ENCODE data around the gene RHEBL1. TPM values are rescaled to one million over a fixed set of nuclear protein-coding genes. Genes with fewer than 3 reads are reported as not detected.
A peak's percentile ranks its signal among the peaks of the same experiment; 100 is the strongest.
"Not testable (repeated sequence)": the region's sequence is repeated elsewhere in the genome, so short reads cannot be mapped to it uniquely, and the experiment has no call there.

Gene RHEBL1
- total RNA-seq, 2 donors from 2014 or later = not detected

- ATAC-seq (no peak), DNase-seq (no peak)
- intact Hi-C loops (cut with DNase I, micrococcal nuclease) = no loop called here
These were observed 21.5 kb upstream of the RHEBL1 start for GRCh38 chr12:49091056-49091835.

DNA sequence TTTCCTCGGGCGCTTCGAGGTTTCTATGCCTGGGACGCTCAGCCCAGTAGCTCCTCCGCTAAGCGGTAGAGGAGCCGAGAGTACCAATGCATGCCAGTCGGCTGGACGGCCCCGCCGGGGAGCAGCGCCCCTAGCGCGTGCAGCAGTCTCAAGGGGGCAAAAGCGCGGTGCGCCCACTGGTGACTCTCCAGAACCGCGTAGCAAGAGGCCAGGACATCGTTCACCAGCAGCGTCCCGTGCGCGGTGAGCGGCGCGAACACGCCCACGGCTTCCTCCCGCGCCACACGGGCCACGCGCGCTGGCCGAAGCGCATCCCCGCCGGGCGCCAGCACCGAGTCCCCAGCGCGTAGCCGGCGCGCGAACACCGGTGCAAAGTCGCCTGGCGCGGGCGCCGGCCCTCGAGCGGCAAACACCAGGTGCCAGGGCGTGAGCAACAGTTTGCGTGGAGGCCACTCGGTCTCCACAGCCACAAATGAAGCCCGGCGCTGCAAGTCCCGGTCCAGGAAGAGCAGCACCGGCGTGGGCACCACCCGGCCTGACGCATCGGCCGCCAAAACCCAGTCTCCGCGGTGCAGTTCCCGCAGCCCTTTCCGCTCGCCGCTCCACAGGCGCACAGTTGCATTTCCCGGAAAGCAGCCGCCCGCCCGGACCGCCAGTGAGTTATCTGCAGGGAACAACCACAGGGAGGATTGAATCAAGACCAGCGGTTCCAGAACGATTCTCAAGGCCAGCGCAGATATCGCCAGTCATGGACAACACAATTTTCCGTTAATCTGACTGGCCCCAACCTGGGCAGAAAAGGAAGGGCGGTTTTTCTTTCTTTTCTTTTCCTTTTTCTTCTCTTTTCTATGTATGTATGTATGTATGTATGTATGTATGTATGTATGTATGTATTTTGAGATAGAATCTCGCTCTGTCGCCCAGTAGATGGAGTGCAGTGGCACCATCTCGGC, 20.3 kb upstream of the RHEBL1 start:
- DNase-seq (peak in 1 of 2 donors; percentile 42), ATAC-seq (no peak)
- intact Hi-C loops (cut with DNase I, micrococcal nuclease) = loop anchor here in 1 of 2 donors (5.0 to 10.0 kb wide), 2 partner anchors 32 to 145 kb away; no protein-coding TSS in a partner anchor

DNA sequence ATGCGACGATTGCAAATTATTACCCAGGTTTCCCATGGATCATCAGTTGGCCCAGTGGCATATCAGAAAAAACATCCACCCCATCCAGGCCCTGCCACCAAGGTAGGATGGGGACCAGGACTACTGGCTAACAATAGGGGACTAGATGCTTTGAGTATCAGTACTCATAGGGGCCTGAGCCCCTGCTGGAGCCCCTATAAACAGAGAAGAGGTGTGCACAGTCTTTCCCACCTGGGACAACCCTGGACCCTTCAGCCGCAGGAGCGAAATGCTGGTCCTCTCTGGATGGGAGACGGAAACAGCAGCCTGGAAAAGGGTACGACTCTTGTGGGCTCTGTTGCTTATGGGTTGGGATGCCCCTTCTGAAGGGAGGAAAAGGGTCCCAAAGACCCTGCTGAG, 19.2 kb upstream of the RHEBL1 start:
- intact Hi-C loops (cut with DNase I, micrococcal nuclease) = loop anchor here in 1 of 2 donors (5.0 to 10.0 kb wide), 2 partner anchors 33 to 146 kb away; no protein-coding TSS in a partner anchor
- DNase-seq (no peak), ATAC-seq (no peak)

DNA sequence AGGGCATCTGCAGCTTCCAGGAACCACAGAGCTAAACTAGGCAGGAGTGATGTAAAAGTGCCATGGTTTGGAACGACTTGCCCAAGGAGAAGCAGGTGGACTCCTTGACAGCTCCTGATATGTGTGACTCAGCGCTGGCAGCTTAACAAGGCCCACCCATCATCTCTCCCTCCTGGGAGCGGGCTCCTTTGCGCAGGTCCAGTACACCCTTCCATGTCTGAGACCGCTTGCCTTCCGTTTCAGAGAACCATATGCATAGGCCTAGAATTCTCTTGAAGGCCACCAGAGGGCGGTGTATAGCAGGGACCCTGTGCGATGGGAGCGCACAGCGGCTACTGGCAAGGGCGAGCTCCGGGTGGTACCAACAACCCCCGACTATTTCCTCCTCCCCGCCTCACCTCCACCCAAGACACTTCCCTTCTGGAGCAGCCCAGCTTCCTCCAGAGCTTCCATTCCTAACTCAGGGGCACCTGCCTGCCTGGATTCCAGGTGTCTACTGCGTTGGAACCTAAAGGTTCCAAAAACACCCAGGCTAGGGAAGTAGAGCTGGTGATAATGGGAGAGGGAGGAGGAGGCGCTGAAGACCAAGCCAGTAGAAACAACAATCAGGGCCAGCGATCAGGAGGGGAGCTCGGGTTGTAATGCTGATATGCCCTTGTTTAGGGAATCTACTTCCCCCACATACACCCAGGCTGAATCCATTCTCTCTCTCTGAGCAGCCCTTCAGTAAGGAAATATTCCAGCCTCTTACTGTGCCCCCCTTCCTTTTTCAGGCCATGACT, 18.6 kb upstream of the RHEBL1 start:
- intact Hi-C loops (cut with DNase I, micrococcal nuclease) = loop anchor here in 1 of 2 donors (5.0 to 10.0 kb wide), 2 partner anchors 34 to 146 kb away; no protein-coding TSS in a partner anchor
- DNase-seq (peak; percentile 66 to 73), ATAC-seq (peak; percentile 93)

- no peak for DNase-seq
- no peak for ATAC-seq
- intact Hi-C loops (cut with DNase I, micrococcal nuclease) = loop anchor here in 1 of 2 donors (5.0 to 10.0 kb wide), 2 partner anchors 36 to 149 kb away; no protein-coding TSS in a partner anchor
These were observed 16.3 kb upstream of the RHEBL1 start for GRCh38 chr12:49086116-49086515.

- intact Hi-C loops (cut with DNase I, micrococcal nuclease) = loop anchor here in 1 of 2 donors (10.0 kb wide), 1 partner anchor 150 kb away; no protein-coding TSS in a partner anchor
- DNase-seq (no peak), ATAC-seq (no peak)
These were observed 14.7 kb upstream of the RHEBL1 start for GRCh38 chr12:49084438-49084837.

- intact Hi-C loops (cut with DNase I, micrococcal nuclease) = loop anchor here in 1 of 2 donors (10.0 kb wide), 1 partner anchor 155 kb away; no protein-coding TSS in a partner anchor
- DNase-seq (no peak), ATAC-seq (no peak)
These were observed 10.0 kb upstream of the RHEBL1 start for GRCh38 chr12:49079793-49080192.

DNA sequence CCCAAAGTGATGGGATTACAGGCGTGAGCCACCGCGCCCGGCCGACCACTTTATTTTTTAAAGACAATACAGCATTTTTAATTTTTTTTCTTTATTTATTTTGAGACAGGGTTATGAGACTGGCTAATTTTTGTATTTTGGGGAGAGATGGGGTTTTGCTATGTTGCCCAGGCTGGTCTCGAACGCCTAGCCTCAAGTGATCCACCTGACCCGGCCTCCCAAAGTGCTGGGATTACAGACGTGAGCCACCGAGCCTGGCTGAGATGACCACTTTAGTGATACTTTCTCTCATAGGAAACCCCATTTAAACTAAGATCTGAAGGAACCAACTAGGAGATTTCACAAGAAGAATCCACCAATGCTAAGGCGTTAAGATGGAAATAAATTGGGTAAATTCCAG, 1.2 kb upstream of the RHEBL1 start:
- no peak for ATAC-seq
- intact Hi-C loops (cut with DNase I, micrococcal nuclease) = no loop called here
- no peak for DNase-seq

GRCh38 chr12:49068879-49069506, 786 bp downstream of the RHEBL1 start:
- peak in 1 of 2 donors; percentile 38 for DNase-seq
- ATAC-seq = no peak
- intact Hi-C loops (cut with DNase I, micrococcal nuclease) = no loop called here

DNA sequence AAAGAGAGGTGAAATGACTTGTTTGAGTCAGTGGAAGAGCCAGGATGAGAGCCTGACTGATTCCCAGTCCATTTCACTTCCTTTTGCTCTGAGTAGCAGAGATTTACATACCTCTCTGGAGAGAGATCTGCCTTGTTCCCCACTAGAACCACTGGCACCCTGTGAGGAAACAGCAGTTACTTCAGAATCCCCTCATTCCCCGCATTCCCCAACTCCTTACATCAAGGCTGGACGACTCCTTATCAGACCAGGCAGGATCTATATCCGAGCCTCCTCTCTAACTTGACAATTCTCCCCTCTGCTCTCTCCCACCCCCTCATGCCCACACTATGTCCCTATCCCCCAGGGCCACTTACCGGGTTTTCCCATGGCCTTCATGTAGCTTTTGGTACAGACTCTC, 3.7 kb downstream of the RHEBL1 start:
- intact Hi-C loops (cut with DNase I, micrococcal nuclease) = no loop called here
- DNase-seq (no peak), ATAC-seq (no peak)

DNA sequence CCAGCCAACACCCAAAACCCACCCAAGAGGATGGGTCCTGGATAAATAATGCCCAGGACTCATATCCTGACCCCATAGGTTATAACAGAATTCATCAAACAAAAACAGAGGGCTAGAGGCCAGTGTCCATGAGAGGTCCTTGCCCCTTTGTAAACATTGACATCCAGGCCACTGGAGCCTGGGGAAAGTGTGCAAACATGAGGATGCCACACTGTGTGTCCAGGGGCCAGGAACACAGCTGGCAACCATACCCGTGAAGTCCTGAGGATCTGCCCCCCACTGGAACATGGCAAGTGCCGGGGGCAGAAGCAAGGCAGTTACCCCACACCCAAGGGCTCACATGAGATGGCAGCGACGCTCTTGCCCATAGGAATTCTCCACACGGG, 5.0 kb downstream of the RHEBL1 start:
- intact Hi-C loops (cut with DNase I, micrococcal nuclease) = no loop called here
- ATAC-seq (no peak), DNase-seq (no peak)

DNA sequence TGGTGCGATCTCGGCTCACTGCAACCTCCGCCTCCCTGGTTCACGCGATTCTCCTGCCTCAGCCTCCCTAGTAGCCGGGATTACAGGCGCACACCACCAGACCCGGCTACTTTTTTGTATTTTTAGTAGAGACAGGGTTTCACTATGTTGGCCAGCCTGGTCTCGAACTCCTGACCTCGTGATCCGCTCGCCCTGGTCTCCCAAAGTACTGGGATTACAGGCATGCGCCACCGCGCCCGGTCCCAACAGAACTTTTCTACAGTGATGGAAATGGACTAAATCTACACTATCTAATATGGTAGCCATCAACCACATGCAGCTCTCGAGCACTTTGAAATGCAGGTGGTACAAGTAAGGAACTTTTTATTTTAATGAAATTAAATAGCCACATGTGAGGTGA, 7.9 kb downstream of the RHEBL1 start:
- DNase-seq; ATAC-seq; intact Hi-C loops (cut with DNase I, micrococcal nuclease): not testable (repeated sequence)

DNA sequence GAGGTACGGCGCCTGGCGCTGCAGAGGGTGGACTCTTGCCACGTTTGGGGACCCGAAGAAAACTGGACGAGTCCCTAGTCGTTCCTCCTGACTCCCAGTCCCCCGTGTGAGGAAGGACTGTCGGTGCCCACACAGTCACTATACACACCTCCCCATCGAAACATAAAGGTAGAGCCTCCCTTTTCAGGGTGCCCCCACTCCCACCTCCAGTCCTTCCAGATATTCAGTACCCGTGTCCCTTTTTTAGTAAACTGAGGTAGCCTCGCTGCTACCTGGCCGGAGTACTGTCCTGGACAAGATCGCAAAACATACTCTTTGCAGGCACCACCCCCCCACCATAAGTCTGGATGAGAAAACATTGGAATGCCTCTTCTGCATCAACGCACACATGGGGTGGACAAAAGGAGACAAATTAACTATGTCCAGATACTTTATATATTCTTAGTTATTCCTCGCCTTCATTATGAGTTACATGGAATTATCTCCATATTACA, 8.6 kb downstream of the RHEBL1 start:
- ATAC-seq (no peak), DNase-seq (no peak)
- intact Hi-C loops (cut with DNase I, micrococcal nuclease) = no loop called here

DNA sequence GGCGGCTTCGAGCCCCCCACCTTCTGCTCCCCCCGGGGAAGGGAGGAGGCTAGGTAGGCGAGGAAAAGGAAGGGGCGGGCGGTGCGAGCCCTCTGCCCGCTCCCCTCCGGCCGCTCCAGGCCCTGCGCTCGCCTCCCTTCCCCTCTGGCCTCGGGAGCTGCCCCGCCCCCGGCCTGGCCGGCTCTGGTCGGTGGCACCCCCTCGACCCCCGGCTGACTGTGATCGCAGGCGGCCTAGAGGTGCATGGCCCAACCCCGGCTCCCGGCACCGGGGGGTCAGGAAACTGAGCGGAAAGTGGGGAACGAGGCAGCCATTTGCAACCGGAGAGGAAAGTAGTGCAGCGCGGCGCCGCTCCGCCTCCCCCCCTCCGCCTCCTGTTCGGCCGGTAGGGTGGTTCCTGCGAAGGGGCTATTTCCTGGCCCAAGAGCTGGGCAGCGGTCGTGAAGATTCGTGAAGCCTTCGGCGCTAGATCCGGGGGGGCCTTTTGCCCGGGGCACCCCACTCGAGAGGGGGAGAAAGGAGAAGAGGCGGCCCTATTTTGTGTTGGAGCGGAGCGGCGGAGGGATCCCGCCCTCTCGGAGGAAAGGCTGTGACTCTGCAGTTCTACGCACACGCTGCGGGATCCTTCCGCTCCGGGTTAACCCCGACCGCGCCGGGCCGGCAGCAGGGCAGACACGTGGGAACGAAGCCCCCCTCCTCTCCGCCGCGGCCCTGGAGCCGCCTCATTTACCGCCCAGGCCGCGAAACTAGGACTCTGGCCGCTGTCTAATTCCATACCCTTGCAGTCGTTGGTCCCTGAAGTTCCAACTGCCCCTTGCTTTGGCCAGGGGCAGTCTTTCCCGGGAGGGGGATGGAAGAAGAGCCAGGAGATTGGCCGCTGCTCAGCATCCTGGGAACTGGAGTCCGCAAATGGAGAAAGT, 9.3 kb downstream of the RHEBL1 start, which contains the start of gene KMT2D:
KMT2D (minus strand) TSS at position 558 of the 920 bp plus-strand sequence. CDS start 5,470 bp downstream, outside the sequence.
- intact Hi-C loops (cut with DNase I, micrococcal nuclease) = no loop called here
- ATAC-seq = peak; percentile 75
- peak; percentile 93 to 94 for DNase-seq

- DNase-seq = peak in 1 of 2 donors; percentile 45
- intact Hi-C loops (cut with DNase I, micrococcal nuclease) = no loop called here
- ATAC-seq = peak; percentile 20
These were observed 10.2 kb downstream of the RHEBL1 start for GRCh38 chr12:49059299-49060171.

DNA sequence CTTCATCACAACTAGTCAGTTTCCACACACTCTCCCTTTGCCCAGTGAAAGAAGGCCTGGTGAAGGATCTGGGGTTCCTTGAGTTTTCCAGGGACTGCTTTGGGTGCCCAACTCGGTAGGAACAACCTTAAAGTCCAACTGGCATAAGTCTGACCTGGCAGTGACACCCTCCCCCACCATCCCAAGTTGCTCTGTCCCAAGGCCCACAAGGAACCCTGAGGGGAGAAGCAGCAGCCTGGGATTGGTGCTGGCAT, 10.8 kb downstream of the RHEBL1 start:
- intact Hi-C loops (cut with DNase I, micrococcal nuclease) = no loop called here
- DNase-seq (peak in 1 of 2 donors; percentile 29), ATAC-seq (no peak)

Measured in left colon (tissue), 2 donors.